ENCODE data around the gene BHMT. TPM values are rescaled to one million over a fixed set of nuclear protein-coding genes. Genes with fewer than 3 reads are reported as not detected.

The BHMT gene
- total RNA-seq, 1 experiment from 2014 or later: 0.72 TPM

DNA sequence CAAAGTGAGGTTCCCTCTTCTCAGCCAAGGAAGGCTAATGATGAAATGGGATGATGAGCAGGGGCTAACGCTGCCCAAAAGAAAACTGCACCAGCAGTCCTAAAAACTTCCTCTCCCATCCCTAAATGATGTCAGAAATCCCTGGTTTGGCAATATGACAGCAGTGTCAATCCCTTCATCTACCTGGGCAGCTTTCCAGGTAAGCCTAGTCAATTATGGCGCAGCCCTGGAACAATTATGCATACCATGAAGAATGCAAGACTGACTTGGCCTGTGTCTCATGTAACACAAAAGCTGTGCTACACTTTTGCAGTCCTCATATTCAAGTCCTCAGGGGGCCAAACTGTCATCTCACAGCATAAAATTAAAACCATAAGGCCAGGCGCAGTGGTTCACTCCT is 49.2 kb upstream of the BHMT start:
- no peak for DNase-seq
- Histone ChIP-seq H3K27me3 (ENCODE audit: insufficient read depth, low read length) (no peaks in the 10 kb centered on the region), H4K8ac (replicated peaks; ENCODE audit: insufficient read length, low read depth, low read length) (no peak overlapping the region), H3K23ac (ENCODE audit: insufficient read length, low read depth, low read length) (no peak overlapping the region), H3K14ac (ENCODE audit: insufficient read depth, low read length) (no peak overlapping the region), H4K91ac (ENCODE audit: insufficient read length, low read depth, low read length) (no peak overlapping the region), H4K20me1 (ENCODE audit: control insufficient read depth, insufficient read depth, insufficient read length) (no peaks in the 10 kb centered on the region), H4K5ac (ENCODE audit: insufficient read length, low read depth, low read length) (no peak overlapping the region), H2BK12ac (ENCODE audit: insufficient read length, low read depth, low read length) (no peak overlapping the region), H3K79me1 (ENCODE audit: insufficient read depth, low read depth, low read length, poor library complexity, severe bottlenecking) (no peaks in the 10 kb centered on the region), H3K4me2 (ENCODE audit: insufficient read depth, insufficient read length, low read length) (no peak overlapping the region), H3K9me3 (ENCODE audit: control insufficient read depth, low read depth, low read length) (no peaks in the 10 kb centered on the region), H3K4me1 (ENCODE audit: insufficient read depth, low read length) (no peaks in the 10 kb centered on the region), H2AFZ (ENCODE audit: low read length) (no peak overlapping the region), H3K56ac (ENCODE audit: insufficient read length, low read depth, low read length) (no peak overlapping the region), H2BK20ac (ENCODE audit: low read depth, low read length, poor library complexity, severe bottlenecking) (no peak overlapping the region), H3K4ac (ENCODE audit: low read depth, low read length) (no peak overlapping the region), H3K18ac (ENCODE audit: insufficient read length, low read depth, low read length) (no peak overlapping the region), H2AK5ac (ENCODE audit: insufficient read length, low read length) (no peak overlapping the region), H3T11ph (ENCODE audit: low read length) (no peak overlapping the region), H2BK5ac (ENCODE audit: insufficient read length, low read length) (no peak overlapping the region), H2BK120ac (ENCODE audit: low read depth, low read length, poor library complexity, severe bottlenecking) (no peak overlapping the region), H3K27ac (ENCODE audit: insufficient read length, low read depth, low read length) (no peak overlapping the region), H2BK15ac (ENCODE audit: low read depth, low read length) (no peak overlapping the region), H3K9ac (ENCODE audit: extremely low read depth, insufficient read length, low read length) (no peak overlapping the region), H3K79me2 (ENCODE audit: insufficient read depth, low read length) (no peaks in the 10 kb centered on the region), H3K23me2 (ENCODE audit: insufficient read length, low read depth, low read length, poor library complexity, severe bottlenecking) (no peaks in the 10 kb centered on the region)
- no CpG with 5 or more reads among the region's 3 CpGs for WGBS (ENCODE audit: extremely low coverage, insufficient read length, low lambda C conversion rate)
- TF ChIP-seq, protein P1, sequence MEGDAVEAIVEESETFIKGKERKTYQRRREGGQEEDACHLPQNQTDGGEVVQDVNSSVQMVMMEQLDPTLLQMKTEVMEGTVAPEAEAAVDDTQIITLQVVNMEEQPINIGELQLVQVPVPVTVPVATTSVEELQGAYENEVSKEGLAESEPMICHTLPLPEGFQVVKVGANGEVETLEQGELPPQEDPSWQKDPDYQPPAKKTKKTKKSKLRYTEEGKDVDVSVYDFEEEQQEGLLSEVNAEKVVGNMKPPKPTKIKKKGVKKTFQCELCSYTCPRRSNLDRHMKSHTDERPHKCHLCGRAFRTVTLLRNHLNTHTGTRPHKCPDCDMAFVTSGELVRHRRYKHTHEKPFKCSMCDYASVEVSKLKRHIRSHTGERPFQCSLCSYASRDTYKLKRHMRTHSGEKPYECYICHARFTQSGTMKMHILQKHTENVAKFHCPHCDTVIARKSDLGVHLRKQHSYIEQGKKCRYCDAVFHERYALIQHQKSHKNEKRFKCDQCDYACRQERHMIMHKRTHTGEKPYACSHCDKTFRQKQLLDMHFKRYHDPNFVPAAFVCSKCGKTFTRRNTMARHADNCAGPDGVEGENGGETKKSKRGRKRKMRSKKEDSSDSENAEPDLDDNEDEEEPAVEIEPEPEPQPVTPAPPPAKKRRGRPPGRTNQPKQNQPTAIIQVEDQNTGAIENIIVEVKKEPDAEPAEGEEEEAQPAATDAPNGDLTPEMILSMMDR (conservative IDR thresholded peaks at IDR 0.05): no peak
- Mint-ChIP-seq H3K36me3 (ENCODE audit: insufficient read depth in 1 of 3, low read depth in 3 of 3) (no peaks in the 10 kb centered on the region), H3K4me3 (no peak overlapping the region), H3K9me3 (no peaks in the 10 kb centered on the region), H3K4me1 (peaks cover 0 to 7% of the 10 kb centered on the region in 2 experiments; a peak in 1 of 4 replicates), H3K27me3 (ENCODE audit: low read depth) (peaks cover 3% of the 10 kb centered on the region; the same call in 1 of the 2 replicates), H3K27ac (no peak overlapping the region; a peak in 1 of 7 replicates)
